GM18873 (cell line): ENCODE results near the gene KLHL2.
A peak's percentile ranks its signal among the peaks of the same experiment; 100 is the strongest.
"Not testable (repeated sequence)": the region's sequence is repeated elsewhere in the genome, so short reads cannot be mapped to it uniquely, and the experiment has no call there.

ENCODE experiments used
- ATAC-seq: cut with Tn5 transposase; IDR thresholded peaks from one replicate; pipeline ENCODE4 v1.9.1; 2021; ENCODE audit warnings: mild to moderate bottlenecking, moderate library complexity, moderate number of reproducible peaks; ENCODE audit not compliant: unreplicated experiment, low FRiP score

Gene KLHL2

DNA sequence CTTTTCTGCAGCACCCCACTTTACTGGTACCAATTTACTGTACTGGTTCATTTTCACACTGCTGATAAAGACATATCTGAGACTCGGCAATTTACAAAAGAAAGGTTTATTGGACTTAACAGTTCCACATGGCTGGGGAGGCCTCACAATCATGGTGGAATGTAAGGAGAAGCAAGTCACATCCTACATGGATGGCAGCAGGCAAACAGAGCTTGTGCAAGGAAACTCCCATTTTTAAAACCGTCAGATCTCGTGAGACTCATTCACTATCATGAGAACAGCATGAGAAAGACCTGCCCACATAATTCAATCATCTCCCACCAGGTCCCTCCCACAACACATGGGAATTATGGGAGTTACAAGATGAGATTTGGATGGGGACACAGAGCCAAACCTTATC is 77.3 kb downstream of the KLHL2 start:
- not testable (repeated sequence) for ATAC-seq

DNA sequence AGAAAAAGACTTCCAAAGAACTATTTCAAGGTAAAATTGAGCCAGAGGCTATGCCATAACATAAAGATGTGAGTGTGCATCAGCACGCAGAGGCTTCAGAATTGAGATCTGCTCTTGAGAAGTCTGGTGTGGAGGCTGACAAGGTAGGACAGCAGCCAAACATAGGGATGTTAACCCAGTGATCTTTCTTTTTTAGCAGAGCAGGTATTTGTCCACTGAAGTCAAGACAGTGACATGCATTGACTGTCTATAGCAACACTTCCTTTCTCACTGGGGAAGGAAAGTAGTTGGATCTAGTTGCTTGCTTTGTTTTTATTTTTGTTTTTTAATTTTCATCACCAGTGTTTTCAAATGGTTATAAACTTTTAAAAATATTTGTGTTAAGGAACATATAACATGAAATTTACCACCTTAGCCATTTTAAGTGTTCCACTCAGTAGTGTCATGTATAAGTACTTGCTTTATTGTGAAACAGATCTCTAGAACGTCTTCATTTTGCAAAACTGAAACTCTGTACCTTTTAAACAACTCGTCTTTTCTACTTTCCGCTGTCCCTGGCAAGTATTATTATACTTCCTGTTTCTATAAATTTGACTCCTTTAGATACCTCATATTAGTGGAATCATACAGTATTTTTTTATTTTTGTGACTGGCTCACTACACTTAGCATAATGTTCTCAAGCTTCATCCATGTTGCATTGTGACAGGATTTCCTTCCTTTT is 79.4 kb downstream of the KLHL2 start:
- ATAC-seq, result peak; percentile 74

DNA sequence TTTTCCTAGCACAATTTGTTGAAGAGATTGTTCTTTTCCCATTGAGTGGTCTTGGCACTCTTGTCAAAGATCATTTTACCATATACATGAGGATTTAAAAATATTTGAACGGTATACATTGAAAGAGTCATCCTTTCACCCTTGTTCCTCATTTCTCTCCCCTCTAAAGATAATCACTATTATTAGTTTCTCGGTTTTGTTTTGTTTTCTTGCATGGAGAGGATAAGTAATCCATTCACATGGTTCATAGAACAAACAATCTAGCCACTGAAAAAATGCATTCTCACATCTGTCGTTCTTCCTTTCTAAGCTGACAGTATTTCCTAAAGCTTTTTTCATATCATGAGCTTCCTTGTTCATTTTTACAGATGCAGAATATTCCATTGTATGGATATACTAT is 80.9 kb downstream of the KLHL2 start:
- ATAC-seq, result no peak

DNA sequence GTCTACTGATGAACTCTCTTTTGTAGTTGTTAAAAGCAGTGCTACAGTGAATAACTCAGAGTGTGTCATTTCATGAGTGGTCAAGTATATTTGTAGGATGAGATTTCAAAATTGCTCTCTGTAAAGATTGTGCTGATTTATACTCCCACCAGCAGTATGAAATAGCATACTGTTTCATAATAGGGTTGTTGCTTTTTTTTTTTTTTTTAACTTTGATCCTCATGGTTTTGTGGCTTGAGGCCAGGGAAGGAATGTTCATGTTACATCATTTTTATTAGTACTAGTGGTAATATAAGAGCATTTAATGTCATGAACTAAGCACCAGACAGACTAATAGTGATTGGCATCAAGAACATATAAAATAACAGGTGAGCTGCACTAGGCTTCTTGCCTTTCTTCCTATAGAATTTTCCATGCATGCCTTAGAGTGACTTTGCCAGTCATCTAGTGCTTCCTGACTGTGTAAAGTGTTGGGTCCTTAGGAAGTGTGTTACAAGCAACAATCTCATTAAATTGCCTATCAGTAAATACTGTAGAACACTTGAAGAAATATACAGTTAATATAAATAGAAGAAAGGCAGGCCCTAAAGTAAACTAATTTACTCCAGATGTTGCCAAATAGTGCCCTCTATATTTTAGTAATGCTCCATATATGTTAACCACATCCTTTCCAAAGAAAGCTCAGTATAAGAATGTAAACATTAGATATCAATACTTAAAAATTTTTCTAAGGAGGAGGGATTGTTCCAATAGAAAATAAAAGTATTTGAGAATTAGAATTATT is 81.5 kb downstream of the KLHL2 start:
- ATAC-seq, result no peak

DNA sequence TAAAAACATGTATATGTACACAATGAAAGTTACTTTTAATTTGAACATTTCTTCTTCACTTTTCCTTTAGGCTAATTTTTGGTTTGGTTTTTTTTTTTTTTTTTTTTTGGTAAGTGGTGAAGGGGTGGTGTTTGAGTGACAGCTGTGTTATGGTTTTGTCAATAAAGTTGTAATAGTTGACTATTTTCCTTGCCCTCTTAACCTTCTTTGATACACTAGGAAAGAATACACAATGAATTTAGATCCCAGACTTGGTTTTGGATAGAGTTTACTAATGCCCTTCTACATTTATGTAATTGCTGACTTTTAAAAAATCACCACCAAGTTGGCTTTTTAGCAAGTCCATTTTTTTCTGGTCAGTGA is 82.0 kb downstream of the KLHL2 start:
- no peak for ATAC-seq

DNA sequence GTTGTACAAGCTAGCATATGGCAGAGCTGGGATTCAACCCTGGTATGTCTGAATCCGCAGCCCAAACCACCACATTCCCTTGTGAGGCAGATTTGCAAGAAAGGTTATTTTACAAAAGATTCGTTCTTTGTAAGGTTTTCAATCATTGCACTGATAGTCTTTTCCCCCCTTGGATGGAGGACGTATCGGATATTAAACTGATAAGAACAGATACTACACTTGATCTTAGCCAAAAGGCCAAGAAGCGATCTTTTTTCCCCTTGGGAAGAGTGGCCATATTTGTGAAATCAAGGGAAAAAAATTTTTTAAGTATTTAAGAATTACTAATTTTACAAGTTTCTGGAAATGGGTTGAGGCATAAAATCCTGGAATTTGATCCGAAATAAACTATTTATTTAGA is 85.7 kb downstream of the KLHL2 start:
- ATAC-seq, result no peak

DNA sequence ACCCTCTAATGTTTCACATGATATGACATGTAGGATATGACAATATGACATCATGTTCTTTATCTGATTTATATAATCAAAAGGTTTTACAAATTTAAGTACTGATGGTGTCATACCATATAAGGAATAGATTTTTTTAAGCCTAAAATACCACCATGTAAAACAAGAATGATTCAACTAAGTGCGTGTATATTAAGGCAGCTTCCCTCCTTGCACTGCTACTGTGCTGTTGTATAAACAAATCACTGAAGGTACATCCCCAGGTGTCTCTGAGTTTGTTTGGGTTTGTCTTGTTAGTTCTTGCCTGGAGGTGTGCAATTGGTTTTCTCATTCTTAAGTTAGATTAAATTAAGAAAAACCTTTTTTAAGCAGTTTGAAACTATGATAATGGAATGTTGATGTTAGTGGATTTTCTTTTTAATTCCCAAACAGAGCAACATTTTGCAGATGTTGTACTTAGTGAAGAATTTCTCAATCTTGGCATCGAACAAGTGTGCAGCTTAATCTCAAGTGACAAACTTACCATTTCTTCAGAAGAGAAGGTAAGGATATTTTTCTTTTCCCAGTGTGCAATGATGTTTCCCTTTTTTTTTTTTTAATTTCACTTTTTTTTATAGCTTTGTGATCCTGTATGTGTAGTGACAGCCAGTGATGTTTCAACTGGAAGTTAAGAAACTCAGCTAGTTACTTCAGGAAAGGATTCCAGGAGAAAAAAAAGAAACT is 86.7 kb downstream of the KLHL2 start:
- ATAC-seq, result no peak

DNA sequence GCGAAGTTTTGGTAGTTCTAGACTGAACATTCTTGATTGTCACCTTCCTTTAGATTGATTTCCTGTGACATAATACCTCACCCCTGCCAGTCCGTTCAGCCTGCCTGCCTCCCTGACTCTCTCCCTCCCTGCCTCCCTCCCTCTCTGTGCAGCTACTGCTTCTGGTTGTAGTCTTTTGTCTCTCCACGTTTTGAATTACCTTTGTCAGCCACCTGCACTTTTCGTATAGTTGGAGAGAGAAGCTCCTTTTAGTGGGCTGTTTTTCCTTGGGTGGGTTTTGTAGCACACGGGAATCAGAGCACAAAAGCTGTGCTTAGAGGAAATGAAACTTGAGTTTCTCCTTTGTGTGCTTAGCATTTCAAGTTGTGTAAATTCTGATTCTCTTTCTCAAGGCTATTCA is 87.5 kb downstream of the KLHL2 start:
- ATAC-seq, result peak; percentile 82

DNA sequence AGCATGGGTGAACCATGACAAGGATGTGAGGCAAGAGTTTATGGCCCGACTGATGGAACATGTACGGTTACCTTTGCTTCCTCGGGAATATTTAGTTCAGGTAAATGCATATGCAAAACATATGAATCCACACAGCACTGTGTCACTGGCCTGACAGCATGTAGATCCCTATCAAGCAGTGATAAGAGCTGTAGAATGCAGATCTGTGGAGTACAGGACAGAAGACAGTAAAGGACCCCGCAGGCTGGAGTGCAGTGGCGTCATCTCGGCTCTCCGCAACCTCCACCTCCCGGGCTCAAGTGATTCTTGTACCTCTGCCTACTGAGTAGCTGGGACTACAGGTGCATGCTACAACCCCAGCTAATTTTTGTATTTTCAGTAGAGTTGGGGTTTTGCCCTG is 90.3 kb downstream of the KLHL2 start:
- no peak for ATAC-seq

DNA sequence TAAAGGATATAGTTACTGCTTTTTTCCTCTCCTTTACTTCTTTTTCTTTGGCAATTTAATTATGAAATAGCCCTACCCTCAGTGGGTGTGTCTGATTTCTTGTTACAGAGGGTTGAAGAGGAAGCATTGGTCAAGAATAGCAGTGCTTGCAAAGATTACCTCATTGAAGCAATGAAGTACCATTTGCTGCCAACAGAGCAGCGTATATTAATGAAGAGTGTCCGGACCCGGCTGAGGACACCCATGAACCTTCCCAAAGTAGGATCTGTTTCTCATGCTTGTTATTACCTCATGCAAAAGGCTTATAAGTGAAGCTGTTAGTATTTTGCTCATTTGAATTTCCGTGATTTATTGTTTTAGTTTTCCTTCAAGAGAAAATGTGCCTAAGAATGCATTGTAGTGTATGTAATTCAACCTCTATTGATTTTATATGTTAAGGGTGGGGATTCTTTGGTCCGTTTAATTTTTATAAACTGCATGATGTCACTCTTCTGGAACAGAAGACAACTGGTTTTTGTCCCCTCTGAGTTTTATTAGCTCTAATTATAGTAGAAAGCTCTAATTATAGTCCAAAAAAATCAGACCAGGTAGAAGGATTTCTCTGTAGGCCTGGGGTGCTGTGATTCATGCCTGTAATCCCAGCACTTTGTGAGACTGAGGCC is 92.2 kb downstream of the KLHL2 start:
- no peak for ATAC-seq

DNA sequence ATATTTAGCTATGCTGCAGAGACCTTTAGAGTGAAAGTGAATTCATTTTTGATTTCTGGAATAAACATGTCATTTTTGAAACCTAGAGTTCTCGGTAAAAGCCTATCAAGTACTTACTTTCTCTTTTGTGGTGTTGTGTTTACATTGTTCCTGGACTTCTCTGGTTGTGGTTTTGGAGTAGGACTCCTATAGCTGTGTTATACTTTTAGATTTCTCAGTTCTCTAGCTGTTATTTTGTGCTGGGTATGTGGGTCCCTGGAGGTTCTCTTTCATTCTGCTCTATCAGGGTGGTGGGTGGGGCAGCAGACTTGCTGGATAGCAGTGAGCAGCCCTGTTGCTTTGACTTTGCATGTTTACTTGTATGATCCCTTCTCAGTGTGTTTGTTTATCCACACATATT is 94.5 kb downstream of the KLHL2 start:
- ATAC-seq, result peak; percentile 58

DNA sequence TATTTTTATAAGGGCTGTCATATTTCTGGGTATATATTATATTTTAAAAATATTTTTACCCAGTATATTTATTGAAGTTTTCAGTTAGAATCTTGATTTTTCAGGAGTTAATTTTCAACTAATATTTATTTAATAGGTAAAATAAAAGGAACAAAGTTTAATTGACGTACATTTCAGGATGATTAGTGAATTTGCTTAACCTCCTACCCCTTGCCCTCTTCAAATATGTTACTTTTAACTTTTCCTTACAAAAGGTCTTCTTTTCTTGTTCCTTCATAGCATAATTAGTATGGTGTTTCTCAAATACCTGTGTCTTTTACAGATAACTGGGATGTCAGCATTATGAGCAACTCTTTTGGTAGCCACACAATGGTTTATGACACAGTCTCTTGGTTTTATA is 95.3 kb downstream of the KLHL2 start:
- no peak for ATAC-seq

DNA sequence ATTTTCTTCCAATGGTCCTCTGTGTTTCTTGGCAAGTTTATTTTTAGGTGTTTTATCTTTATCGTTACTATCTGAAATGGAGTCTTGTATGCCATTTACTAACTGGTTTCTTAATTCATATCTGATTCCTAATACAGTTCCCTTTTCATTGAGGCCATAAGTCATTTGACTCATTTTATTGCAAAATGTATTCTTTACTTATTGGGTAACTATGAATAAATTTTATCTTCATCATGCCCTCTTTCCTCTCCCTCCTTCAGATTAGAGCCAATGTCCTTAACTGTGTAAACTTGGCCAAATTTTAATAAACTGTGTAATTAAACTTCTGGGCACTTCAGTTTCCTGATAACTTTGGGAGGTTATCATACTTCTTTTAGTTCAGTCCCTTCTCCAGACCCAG is 100.8 kb downstream of the KLHL2 start:
- ATAC-seq, result no peak

DNA sequence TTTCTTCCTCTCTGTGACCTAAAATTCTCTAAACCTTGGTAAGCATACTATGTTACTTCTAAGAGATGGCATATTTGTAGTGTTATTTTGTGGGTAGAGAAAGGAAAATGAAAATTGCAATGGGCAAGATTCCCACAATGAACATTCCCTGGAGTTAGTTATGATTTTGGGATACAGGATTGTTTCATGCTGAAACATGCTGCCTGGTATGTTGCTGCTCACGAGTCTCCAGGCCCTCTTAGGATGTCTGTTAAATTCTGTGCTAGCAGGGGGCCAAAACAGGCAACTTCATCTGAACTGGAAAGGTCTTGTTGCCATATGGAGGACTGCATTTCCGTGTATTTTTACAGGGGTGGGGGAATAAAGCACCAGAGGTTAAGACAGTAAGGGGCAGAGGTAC is 101.2 kb downstream of the KLHL2 start:
- ATAC-seq, result no peak

DNA sequence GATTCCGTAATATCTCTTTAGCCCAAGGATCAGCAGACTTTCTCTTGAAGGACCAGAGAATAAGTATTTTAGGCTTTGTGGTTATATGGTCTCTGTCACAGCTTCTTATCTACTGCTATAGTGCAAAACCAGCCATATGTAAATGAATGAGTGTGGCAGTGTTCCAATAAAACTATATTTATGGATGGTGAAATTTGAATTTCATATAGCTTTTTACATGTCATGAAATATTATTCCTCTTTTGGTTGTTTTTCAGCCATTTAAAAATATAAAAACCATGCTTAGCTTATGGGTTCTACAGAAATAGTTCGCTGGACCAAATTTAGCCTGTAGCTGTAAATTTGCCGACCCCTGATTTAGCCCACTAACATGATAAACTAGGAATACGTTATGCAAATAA is 102.1 kb downstream of the KLHL2 start:
- ATAC-seq, result no peak

DNA sequence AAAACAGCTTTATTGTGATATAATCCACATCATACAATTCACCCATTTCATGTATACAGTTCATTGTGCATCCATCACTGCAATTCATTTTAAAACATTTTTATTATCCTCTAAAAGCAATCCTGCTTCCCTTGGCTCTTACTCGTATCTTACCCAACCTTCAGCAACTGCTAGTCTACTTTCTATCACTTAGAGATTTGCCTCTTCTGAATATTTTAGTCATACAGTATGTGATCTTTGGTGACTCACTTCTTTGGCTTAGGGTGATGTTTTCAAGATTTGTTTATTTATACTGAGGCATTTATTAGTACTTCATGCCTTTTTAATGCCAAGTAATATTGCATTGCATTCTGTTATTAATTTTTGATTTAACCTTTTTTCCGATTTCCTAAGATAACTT is 105.1 kb downstream of the KLHL2 start:
- ATAC-seq, result no peak

DNA sequence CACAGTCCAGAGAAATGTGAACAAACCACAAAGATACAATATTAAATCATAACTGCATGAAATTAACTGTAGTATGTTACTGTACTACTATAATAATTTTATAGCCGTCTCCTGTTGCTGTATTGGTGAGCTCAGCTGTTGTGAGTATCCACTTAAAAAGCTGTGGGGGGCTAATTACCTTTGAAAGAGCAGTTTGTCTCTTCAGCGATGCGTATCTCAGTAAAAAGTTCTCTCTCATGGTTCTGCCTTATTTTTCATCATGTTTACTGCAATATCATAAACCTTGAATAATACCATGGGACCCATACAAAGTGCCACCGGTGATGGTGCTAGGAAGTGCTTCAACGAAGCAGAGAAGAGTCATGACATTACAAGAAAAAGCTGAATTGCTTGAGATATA is 111.7 kb downstream of the KLHL2 start:
- no peak for ATAC-seq

DNA sequence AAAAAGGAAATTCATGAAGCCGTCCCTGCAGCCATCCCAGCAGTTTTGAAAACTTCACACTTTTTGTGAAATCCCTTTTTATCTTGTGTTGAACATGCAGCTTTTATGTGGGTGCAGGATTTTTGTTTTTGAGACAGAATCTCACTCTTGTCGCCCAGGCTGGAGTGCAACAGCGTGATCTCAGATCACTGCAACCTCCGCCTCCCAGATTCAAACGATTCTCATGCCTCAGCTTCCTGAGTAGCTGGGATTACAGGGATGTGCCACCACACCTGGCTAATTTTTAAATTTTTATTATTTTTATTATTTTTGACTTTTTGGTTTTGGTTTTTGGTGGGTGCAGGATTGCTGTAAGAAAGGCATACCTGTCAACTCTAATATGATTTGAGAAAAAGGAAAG is 112.1 kb downstream of the KLHL2 start:
- no peak for ATAC-seq

DNA sequence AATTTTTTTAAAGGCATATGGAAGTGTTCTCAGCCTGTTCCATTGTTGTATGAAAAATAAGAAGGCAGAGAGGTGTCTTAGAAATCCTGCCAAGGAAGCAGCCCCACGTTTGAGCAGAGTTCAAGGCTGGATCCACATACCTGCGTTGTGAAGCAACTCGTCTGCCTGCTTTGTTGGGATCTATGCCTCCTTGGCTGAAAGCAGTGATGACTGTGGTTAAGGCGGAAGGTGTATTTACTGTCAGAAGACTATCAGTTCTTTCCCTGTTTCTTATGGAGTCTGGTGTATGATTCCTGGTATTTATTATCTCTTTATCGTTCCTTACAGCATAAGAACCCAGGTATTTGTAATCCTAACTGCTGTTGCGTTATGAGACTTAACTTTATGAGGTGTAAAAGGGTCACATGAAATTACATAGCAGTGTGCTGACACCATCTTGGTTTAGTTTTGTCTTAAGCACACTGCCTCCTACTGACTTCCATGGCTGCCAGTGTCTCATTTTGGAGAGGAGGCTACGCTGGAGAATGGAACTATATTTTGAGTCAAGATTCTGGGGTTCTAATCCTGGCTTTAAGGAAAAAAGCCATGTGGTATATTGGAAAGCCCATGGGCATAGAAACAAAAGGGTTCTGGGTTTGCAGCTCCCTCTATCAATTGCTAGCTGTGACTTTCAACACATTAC is 117.0 kb downstream of the KLHL2 start:
- ATAC-seq, result no peak

DNA sequence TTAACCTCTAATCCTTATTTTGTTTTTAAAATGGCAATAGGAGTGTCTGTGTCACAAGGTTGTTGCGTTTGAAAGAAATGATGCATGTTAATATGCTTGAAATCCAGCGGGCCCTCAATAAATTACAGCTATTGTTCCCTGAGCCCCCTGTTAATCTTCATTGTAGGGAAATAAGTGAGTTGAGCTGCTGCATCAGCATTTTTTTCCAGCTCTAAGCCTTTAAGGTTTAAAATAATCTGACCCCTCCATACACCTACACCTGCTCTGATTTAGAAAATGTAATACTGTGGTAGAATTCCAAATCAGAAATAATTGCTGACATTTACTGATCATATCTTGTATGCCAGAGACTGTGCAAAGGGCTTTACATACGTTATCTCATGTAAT is 117.5 kb downstream of the KLHL2 start:
- ATAC-seq, result no peak
